IPS-15b (cell line): ENCODE measurements around the gene MSI1.

Experiments used
- H3K27me3 ChIP-seq: one replicate; pipeline ENCODE4 v1.6.1; 2013; ENCODE audit warnings: low read length; ENCODE audit not compliant: control insufficient read depth, insufficient read depth
- H3K36me3 ChIP-seq: one replicate; pipeline ENCODE4 v1.6.1; 2013; ENCODE audit warnings: low read length; ENCODE audit not compliant: control insufficient read depth, insufficient read depth
- H3K4me1 ChIP-seq: one replicate; pipeline ENCODE4 v1.6.1; 2013; ENCODE audit warnings: mild to moderate bottlenecking, low read length; ENCODE audit not compliant: control insufficient read depth, insufficient read depth
- H3K4me3 ChIP-seq: one replicate; pipeline ENCODE4 v1.5.1; 2013; ENCODE audit warnings: low read depth, low read length
- H3K9ac ChIP-seq: one replicate; pipeline ENCODE4 v1.6.1; 2013; ENCODE audit warnings: low read depth, mild to moderate bottlenecking, low read length
- H3K9me3 ChIP-seq: one replicate; pipeline ENCODE4 v1.6.1; 2013; ENCODE audit warnings: mild to moderate bottlenecking, low read length; ENCODE audit not compliant: control insufficient read depth, insufficient read depth

MSI1 gene

GRCh38 chr12:120399531-120399930 is 30.6 kb upstream of the MSI1 start:
- Histone ChIP-seq H3K36me3 (no peaks in the 10 kb centered on the region), H3K4me1 (peaks cover 12% of the 10 kb centered on the region), H3K4me3 (no peak overlapping the region), H3K9me3 (no peaks in the 10 kb centered on the region), H3K27me3 (no peaks in the 10 kb centered on the region), H3K9ac (no peak overlapping the region)

- Histone ChIP-seq H3K27me3 (no peaks in the 10 kb centered on the region), H3K4me3 (no peak overlapping the region), H3K9me3 (no peaks in the 10 kb centered on the region), H3K4me1 (peaks cover 12% of the 10 kb centered on the region), H3K36me3 (no peaks in the 10 kb centered on the region), H3K9ac (no peak overlapping the region)
Measured at GRCh38 chr12:120397824-120398540, 29.0 kb upstream of the MSI1 start.

GRCh38 chr12:120394483-120395367 is 25.8 kb upstream of the MSI1 start:
- no peak overlapping the region for H3K9ac ChIP-seq
- no peaks in the 10 kb centered on the region for H3K27me3 ChIP-seq
- peaks cover 5% of the 10 kb centered on the region for H3K4me1 ChIP-seq
- no peaks in the 10 kb centered on the region for H3K36me3 ChIP-seq
- H3K4me3 ChIP-seq = peak overlapping the region; percentile 23
- no peaks in the 10 kb centered on the region for H3K9me3 ChIP-seq

DNA sequence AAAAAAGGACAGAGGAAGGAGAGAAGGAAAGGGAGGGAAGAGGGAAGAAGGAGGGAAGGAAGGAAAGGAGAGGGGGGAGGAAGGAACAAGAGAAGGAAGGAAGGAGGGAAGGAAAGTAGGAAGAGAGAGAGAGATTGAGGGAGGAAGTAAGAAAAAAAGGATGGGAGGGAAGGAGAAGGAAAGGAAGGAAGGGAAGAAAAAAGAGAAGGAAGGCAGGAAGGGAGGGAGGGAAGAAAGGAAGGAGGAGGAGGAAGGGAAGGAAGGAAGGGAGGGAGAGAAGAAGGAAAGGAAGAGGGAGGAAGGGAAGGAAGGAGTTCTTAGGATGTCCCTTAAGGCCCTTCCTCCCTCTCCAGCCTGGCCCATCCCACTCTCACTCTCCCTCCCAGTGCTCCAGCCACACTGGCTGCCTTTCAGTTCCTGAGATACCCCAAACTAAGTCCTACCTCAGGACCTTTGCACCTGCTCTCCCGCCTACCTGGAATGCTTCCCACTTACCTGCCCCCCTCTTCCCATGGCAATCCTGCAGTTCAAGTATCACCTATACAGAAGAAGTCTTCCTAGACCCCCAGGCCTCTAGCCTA is 21.7 kb upstream of the MSI1 start:
- Histone ChIP-seq H3K9me3 (no peaks in the 10 kb centered on the region), H3K36me3 (no peaks in the 10 kb centered on the region), H3K4me1 (peaks cover 14% of the 10 kb centered on the region), H3K4me3 (no peak overlapping the region), H3K27me3 (peaks cover 12% of the 10 kb centered on the region), H3K9ac (no peak overlapping the region)

- Histone ChIP-seq H3K4me3 (peak overlapping the region; percentile 68), H3K9me3 (no peaks in the 10 kb centered on the region), H3K27me3 (peaks cover 12% of the 10 kb centered on the region), H3K9ac (peak overlapping the region; percentile 54), H3K4me1 (peaks cover 9% of the 10 kb centered on the region), H3K36me3 (no peaks in the 10 kb centered on the region)
Measured at GRCh38 chr12:120388691-120389481, 19.9 kb upstream of the MSI1 start.

DNA sequence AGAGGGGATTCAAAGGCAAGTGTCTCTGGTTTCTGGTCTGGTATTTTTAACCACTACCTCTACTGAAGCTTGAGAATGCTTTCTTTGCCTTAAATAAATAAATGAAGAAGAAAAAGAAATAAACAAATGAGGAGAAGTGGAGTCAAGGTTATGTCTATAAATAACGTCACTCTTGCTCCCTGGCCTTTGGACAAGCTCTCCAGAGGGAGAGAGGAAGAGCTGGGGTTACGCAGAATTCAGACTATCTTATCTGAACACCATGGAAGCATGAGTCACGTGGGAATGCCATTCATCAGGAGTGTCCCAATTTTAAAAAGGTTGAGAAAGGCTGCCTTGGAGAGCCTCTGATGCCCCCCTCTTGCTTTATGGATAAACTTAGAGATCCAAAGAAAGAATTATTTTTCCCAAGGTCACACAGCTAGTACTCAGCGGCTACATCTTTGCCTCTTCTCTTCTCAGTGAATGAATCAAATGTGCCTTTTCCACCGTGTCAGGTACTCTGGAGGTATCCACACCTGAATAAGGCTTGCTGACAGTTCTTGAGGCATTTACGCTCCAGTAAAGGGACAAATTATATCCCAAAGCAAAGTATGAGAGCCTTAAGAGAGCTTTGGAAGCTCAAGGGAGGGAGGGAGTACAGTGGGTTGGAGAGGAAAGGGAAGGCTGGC is 12.9 kb upstream of the MSI1 start:
- Histone ChIP-seq H3K27me3 (peaks cover under 1% of the 10 kb centered on the region), H3K9me3 (no peaks in the 10 kb centered on the region), H3K4me1 (no peaks in the 10 kb centered on the region), H3K36me3 (no peaks in the 10 kb centered on the region), H3K4me3 (no peak overlapping the region), H3K9ac (no peak overlapping the region)

- Histone ChIP-seq H3K27me3 (no peaks in the 10 kb centered on the region), H3K9ac (no peak overlapping the region), H3K9me3 (no peaks in the 10 kb centered on the region), H3K4me1 (peaks cover 8% of the 10 kb centered on the region), H3K4me3 (no peak overlapping the region), H3K36me3 (no peaks in the 10 kb centered on the region)
Measured at GRCh38 chr12:120378036-120378435, 9.1 kb upstream of the MSI1 start.

DNA sequence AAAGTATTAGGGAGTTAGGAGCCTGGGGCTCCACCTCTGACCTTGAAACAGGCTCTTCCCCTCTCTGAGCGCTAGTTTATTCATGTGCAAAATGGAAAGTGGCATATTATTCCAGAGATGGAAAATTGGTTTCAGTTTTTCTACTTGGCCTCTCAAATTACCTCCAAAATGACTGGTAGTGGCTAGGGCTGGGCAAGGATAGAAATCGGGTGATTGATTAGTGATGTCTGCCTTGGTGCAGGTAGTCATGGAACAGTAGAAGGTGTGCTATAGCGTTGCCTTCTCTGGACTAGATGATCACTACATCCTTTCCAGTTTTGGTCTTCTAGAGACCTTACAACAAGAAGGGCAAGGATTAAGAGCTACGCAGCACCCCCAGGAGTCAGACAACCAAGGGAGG is 8.6 kb upstream of the MSI1 start:
- Histone ChIP-seq H3K27me3 (peaks cover 4% of the 10 kb centered on the region), H3K4me1 (peaks cover 8% of the 10 kb centered on the region), H3K36me3 (no peaks in the 10 kb centered on the region), H3K9ac (no peak overlapping the region), H3K9me3 (no peaks in the 10 kb centered on the region), H3K4me3 (no peak overlapping the region)

- no peak overlapping the region for H3K9ac ChIP-seq
- H3K36me3 ChIP-seq = no peaks in the 10 kb centered on the region
- H3K4me3 ChIP-seq = no peak overlapping the region
- no peaks in the 10 kb centered on the region for H3K9me3 ChIP-seq
- peaks cover 9% of the 10 kb centered on the region for H3K27me3 ChIP-seq
- peaks cover 8% of the 10 kb centered on the region for H3K4me1 ChIP-seq
Measured at GRCh38 chr12:120376934-120377572, 8.1 kb upstream of the MSI1 start.

GRCh38 chr12:120376416-120376815 is 7.5 kb upstream of the MSI1 start:
- no peaks in the 10 kb centered on the region for H3K9me3 ChIP-seq
- no peak overlapping the region for H3K9ac ChIP-seq
- H3K4me1 ChIP-seq = peaks cover 8% of the 10 kb centered on the region
- H3K27me3 ChIP-seq = peaks cover 15% of the 10 kb centered on the region
- no peak overlapping the region for H3K4me3 ChIP-seq
- no peaks in the 10 kb centered on the region for H3K36me3 ChIP-seq
